H1 (cell line): ENCODE measurements around the gene SREK1IP1. TPM values are rescaled to one million over a fixed set of nuclear protein-coding genes. Genes with fewer than 3 reads are reported as not detected.

ENCODE experiments used
- ATF2 ChIP-seq: IDR thresholded peaks from 2 replicates; pipeline ENCODE4 v1.6.1; 2012; ENCODE audit warnings: low read length, inconsistent platforms
- CBX8 ChIP-seq: fragments of 300-800, 300-1000 bp; sonication (generic); IDR thresholded peaks from 2 replicates; pipeline ENCODE4 v1.7.1; 2016; ENCODE audit warnings: low read depth, low read length, borderline replicate concordance
- CHD2 ChIP-seq: IDR thresholded peaks from 2 replicates; pipeline ENCODE4 v1.6.1; 2012; ENCODE audit warnings: low read length, improper control_type of control experiment
- SAP30 ChIP-seq: fragments of 300-600 bp; sonication (generic); IDR thresholded peaks from 2 replicates; pipeline ENCODE4 v1.7.1; 2012; ENCODE audit warnings: low read length, moderate library complexity, mild to moderate bottlenecking, inconsistent platforms; ENCODE audit not compliant: insufficient read depth, insufficient replicate concordance
- polyA plus RNA-seq, 7 experiments: library from polyadenylated mRNA; depleted of rRNA in 3 of 7; stranded (reverse) in 5 of 7; unstranded in 2 of 7; fragments of >200 nt in 5 of 7; fragments of 200-250 nt in 2 of 7; gene quantifications; 1 replicate in 5 of 7; 2 replicates in 1 of 7; 4 replicates in 1 of 7; pipeline versions ENCODE4 v1.2.1 to v1.2.3, GENCODE V29; 2011 to 2013; ENCODE audit warnings: missing spikeins in 2 of 7, mixed read lengths in 2 of 7
- total RNA-seq: library from RNA; stranded (reverse); fragmentation: NEBNext Ultra II Directional; extraction: Animal tissue kit (Norgen Biotek cat#: 25700); gene quantifications from 2 replicates; pipeline ENCODE4 v1.2.1, GENCODE V29; 2021

SREK1IP1 gene
- total and polyA plus RNA-seq, 2 of the 8 experiments (the other 6 are each of a cell fraction or from before 2014, with no cell fraction given): 6.2 to 39.0 TPM

DNA sequence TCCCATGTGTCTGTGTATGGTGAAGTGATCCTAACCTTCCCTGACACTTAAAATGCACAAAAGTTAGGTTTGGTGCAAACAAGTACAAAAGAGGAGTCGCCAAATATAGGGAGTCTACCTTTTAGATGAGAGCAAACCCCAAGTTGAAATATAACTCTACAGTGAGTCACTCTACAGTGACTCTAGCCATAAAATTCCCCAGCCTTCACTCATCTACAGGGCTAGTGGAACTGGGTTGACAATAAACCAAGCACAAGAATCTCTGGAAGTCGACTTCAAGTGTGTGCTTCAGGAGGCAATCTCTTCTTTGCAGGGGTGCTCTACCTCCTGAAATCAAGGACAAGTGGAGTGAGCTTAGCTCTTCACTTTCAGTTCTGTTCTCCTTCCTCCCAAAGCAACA, 74.9 kb downstream of the SREK1IP1 start (continued):
- no peak for TF ChIP-seq SAP30
- no peak for TF ChIP-seq CHD2
- TF ChIP-seq ATF2: no peak
- TF ChIP-seq CBX8: no peak
